Neuronal stem cell (in vitro differentiated cells): Measurements from ENCODE around the gene MACROD2.
"Not testable (repeated sequence)": the region's sequence is repeated elsewhere in the genome, so short reads cannot be mapped to it uniquely, and the experiment has no call there.

Source experiments
- DNase-seq: peaks from one replicate; pipeline ENCODE4 v3.0.0-alpha.2; 2013; ENCODE audit warnings: low spot score
- H2AFZ ChIP-seq: one replicate; pipeline ENCODE4 v1.6.1; 2013; ENCODE audit warnings: mild to moderate bottlenecking, low read length, inconsistent platforms
- H2AK5ac ChIP-seq: 2 replicates; pipeline ENCODE4 v1.6.1; 2013; ENCODE audit warnings: low read depth, mild to moderate bottlenecking, inconsistent platforms, low read length, moderate library complexity, mixed read lengths
- H2BK120ac ChIP-seq: 2 replicates; pipeline ENCODE4 v1.6.1; 2013; ENCODE audit warnings: low read depth, mild to moderate bottlenecking, inconsistent platforms, low read length, moderate library complexity, mixed read lengths
- H2BK12ac ChIP-seq: one replicate; pipeline ENCODE4 v1.6.1; 2013; ENCODE audit warnings: low read length, inconsistent platforms
- H2BK15ac ChIP-seq: 2 replicates; pipeline ENCODE4 v1.6.1; 2013; ENCODE audit warnings: mild to moderate bottlenecking, low read length, inconsistent platforms, mixed read lengths
- H2BK5ac ChIP-seq: one replicate; pipeline ENCODE4 v1.6.1; 2013; ENCODE audit warnings: inconsistent platforms, mild to moderate bottlenecking, low read length, moderate library complexity
- H3K14ac ChIP-seq: one replicate; pipeline ENCODE4 v1.6.1; 2013; ENCODE audit warnings: low read length, inconsistent platforms
- H3K18ac ChIP-seq: 2 replicates; pipeline ENCODE4 v1.6.1; 2013; ENCODE audit warnings: low read length, inconsistent platforms
- H3K23ac ChIP-seq: 2 replicates; pipeline ENCODE4 v1.6.1; 2013; ENCODE audit warnings: low read depth, mild to moderate bottlenecking, mixed read lengths, low read length, inconsistent platforms; ENCODE audit not compliant: poor library complexity
- H3K27ac ChIP-seq: replicated peaks from 3 replicates; pipeline ENCODE4 v1.5.1; 2013; ENCODE audit warnings: low read length, inconsistent platforms
- H3K27me3 ChIP-seq, 3 experiments: 2 replicates each; pipeline ENCODE4 v1.6.1; 2013; ENCODE audit warnings: low read length in 3 of 3, mild to moderate bottlenecking in 2 of 3, inconsistent platforms in 1 of 3, low read depth in 1 of 3, mixed read lengths in 1 of 3, moderate library complexity in 1 of 3; ENCODE audit not compliant: control insufficient read depth in 3 of 3, insufficient read depth in 3 of 3
- H3K36me3 ChIP-seq, 2 donors: replicated peaks in 1 of 2; 2 replicates each; pipeline ENCODE4 v1.6.1; 2013; ENCODE audit warnings: low read length in 2 of 2; ENCODE audit not compliant: control insufficient read depth in 2 of 2, insufficient read depth in 2 of 2
- H3K4ac ChIP-seq: 2 replicates; pipeline ENCODE4 v1.6.1; 2013; ENCODE audit warnings: inconsistent platforms, mild to moderate bottlenecking, low read length, moderate library complexity
- H3K4me1 ChIP-seq, 2 donors: 1 replicate in 1 of 2; 2 replicates in 1 of 2; pipeline ENCODE4 v1.6.1; 2013; ENCODE audit warnings: low read length in 2 of 2, low read depth in 1 of 2; ENCODE audit not compliant: control insufficient read depth in 2 of 2, insufficient read depth in 1 of 2
- H3K4me2 ChIP-seq: one replicate; pipeline ENCODE4 v1.6.1; 2013; ENCODE audit warnings: mild to moderate bottlenecking, low read length, inconsistent platforms; ENCODE audit not compliant: insufficient read depth, poor library complexity, severe bottlenecking
- H3K4me3 ChIP-seq, 2 donors: 2 replicates each; pipeline ENCODE4 v1.5.1; 2013; ENCODE audit warnings: low read length in 2 of 2, mild to moderate bottlenecking in 2 of 2, inconsistent platforms in 1 of 2, moderate library complexity in 1 of 2
- H3K79me1 ChIP-seq: one replicate; pipeline ENCODE4 v1.6.1; 2013; ENCODE audit warnings: low read depth, mild to moderate bottlenecking, inconsistent platforms, low read length, moderate library complexity
- H3K9ac ChIP-seq: one replicate; pipeline ENCODE4 v1.6.1; 2013; ENCODE audit warnings: mild to moderate bottlenecking, low read depth, low read length, inconsistent platforms; ENCODE audit not compliant: poor library complexity
- H3K9me3 ChIP-seq, 2 donors: replicated peaks in 1 of 2; 2 replicates each; pipeline versions ENCODE3 to v1.6.1; 2013; ENCODE audit warnings: low read length in 2 of 2, mild to moderate bottlenecking in 2 of 2, inconsistent platforms in 1 of 2, low read depth in 1 of 2, mixed read lengths in 1 of 2, moderate library complexity in 1 of 2; ENCODE audit not compliant: control insufficient read depth in 2 of 2, insufficient read depth in 1 of 2
- H4K8ac ChIP-seq: one replicate; pipeline ENCODE4 v1.6.1; 2013; ENCODE audit warnings: low read depth, mild to moderate bottlenecking, inconsistent platforms, low read length, moderate library complexity
- H4K91ac ChIP-seq: one replicate; pipeline ENCODE4 v1.6.1; 2013; ENCODE audit warnings: low read length, low read depth, mild to moderate bottlenecking, inconsistent platforms; ENCODE audit not compliant: poor library complexity
- WGBS, 2 donors: extraction: QIAGEN DNeasy Blood & Tissue Kit; methylation state at CpG; one replicate each; pipeline ENCODE4 v1.1.7; 2013; ENCODE audit warnings: missing lambda C conversion rate in 2 of 2, mixed read lengths in 1 of 2; ENCODE audit not compliant: insufficient read length in 2 of 2, insufficient replicate concordance in 1 of 2; ENCODE audit errors: extremely low coverage in 2 of 2; 5-methylcytosine and 5-hydroxymethylcytosine counted together

Gene MACROD2

DNA sequence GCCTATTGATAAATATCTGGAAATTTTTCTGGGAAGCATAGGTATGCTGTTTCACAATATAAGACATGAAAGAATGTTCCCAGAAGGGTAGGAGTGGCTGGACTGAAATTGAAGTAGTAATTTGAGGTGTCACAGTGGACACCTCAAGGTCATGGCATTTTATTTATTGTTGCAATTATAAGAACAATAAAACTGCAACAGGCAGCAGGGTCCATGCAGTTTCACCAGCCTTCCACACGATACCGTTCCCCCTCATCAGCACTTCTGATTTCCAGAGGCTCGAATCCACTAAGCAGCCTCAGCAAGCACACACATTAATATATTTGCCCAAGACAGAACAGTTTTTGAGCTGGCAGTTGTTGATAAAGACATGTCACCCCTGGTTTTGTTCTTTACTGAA lies 1540.5 kb downstream of the MACROD2 start:
- Histone ChIP-seq H4K91ac (no peak overlapping the region), H2AFZ (no peak overlapping the region), H3K14ac (no peak overlapping the region), H3K18ac (no peak overlapping the region), H2BK12ac (no peak overlapping the region), H3K23ac (no peak overlapping the region), H3K79me1 (no peaks in the 10 kb centered on the region), H3K36me3 (no peaks in the 10 kb centered on the region), H3K9me3 (peaks cover 0 to 6% of the 10 kb centered on the region in 2 donors), H3K9ac (no peak overlapping the region), H3K4me3 (no peak overlapping the region), H2AK5ac (no peak overlapping the region), H3K4me1 (peaks cover 0 to 1% of the 10 kb centered on the region in 2 donors), H3K4ac (no peak overlapping the region), H2BK5ac (no peak overlapping the region), H3K4me2 (no peak overlapping the region), H3K27me3 (no peaks in the 10 kb centered on the region), H2BK15ac (no peak overlapping the region), H4K8ac (no peak overlapping the region), H2BK120ac (no peak overlapping the region), H3K27ac (no peak overlapping the region)
- no CpG with 5 or more reads among the region's 3 CpGs for WGBS, 2 donors
- DNase-seq = no peak

- not testable (repeated sequence) for H3K79me1 ChIP-seq, H3K27ac ChIP-seq, H4K8ac ChIP-seq, H3K27me3 ChIP-seq, H4K91ac ChIP-seq, H2BK120ac ChIP-seq, H2AK5ac ChIP-seq, H2BK15ac ChIP-seq, H3K4me3 ChIP-seq, H3K36me3 ChIP-seq, H3K9me3 ChIP-seq, H2AFZ ChIP-seq, H3K4me1 ChIP-seq, H3K4ac ChIP-seq, H3K14ac ChIP-seq, DNase-seq, H3K18ac ChIP-seq, H3K23ac ChIP-seq, H3K9ac ChIP-seq, H2BK5ac ChIP-seq, H3K4me2 ChIP-seq, H2BK12ac ChIP-seq
- no CpG with 5 or more reads among the region's 1 CpG for WGBS, 2 donors
Measured at GRCh38 chr20:15537200-15537599, 1541.9 kb downstream of the MACROD2 start.

DNA sequence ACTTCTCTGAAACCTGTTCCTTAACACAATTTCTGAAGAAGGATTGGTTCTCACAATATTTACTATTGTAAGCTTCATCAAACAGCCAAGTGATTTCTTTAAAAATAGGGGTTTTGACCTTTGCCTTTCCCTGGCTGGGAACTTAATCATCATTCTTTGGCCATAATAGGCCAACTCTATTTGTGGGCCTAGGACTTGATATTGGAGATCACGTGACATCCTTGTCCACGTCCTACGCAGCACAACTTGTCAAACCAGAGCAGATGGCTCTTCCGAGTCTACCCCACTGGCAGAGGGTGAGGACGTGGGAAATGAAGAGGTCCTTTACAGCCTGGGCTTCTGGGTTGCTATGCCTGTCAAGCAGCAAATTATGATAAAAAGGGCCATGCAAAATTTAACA lies 1547.3 kb downstream of the MACROD2 start:
- no peak overlapping the region for H2AK5ac ChIP-seq

GRCh38 chr20:15544742-15545141 lies 1549.4 kb downstream of the MACROD2 start:
- H2BK12ac ChIP-seq = no peak overlapping the region
- H3K79me1 ChIP-seq = no peaks in the 10 kb centered on the region

More for the DNA sequence above, 1547.3 kb downstream of the MACROD2 start:
- Histone ChIP-seq H3K23ac (no peak overlapping the region), H2BK5ac (no peak overlapping the region), H3K14ac (no peak overlapping the region), H2AFZ (no peak overlapping the region), H4K8ac (no peak overlapping the region), H3K9me3 (peaks cover 0 to 9% of the 10 kb centered on the region in 2 donors), H3K4me1 (peaks cover 0 to 2% of the 10 kb centered on the region in 2 donors), H3K27me3 (no peaks in the 10 kb centered on the region), H3K4ac (no peak overlapping the region), H3K4me3 (no peak overlapping the region), H3K79me1 (no peaks in the 10 kb centered on the region), H4K91ac (no peak overlapping the region), H3K9ac (no peak overlapping the region), H2BK15ac (no peak overlapping the region), H2BK120ac (no peak overlapping the region), H3K27ac (no peak overlapping the region), H2BK12ac (no peak overlapping the region), H3K18ac (no peak overlapping the region), H3K36me3 (no peaks in the 10 kb centered on the region), H3K4me2 (no peak overlapping the region)
- WGBS, 2 donors = no CpG with 5 or more reads among the region's 5 CpGs
- DNase-seq = no peak

More at GRCh38 chr20:15544742-15545141, 1549.4 kb downstream of the MACROD2 start:
- Histone ChIP-seq H3K27ac (no peak overlapping the region), H3K18ac (no peak overlapping the region), H3K27me3 (no peaks in the 10 kb centered on the region), H3K4me2 (no peak overlapping the region), H3K9me3 (peaks cover 2 to 9% of the 10 kb centered on the region in 2 donors), H3K23ac (no peak overlapping the region), H3K4me1 (peaks cover 0 to 2% of the 10 kb centered on the region in 2 donors), H3K14ac (no peak overlapping the region), H2AFZ (peak overlapping the region; percentile 47), H4K8ac (no peak overlapping the region), H3K36me3 (no peaks in the 10 kb centered on the region), H3K4me3 (no peak overlapping the region), H2BK120ac (no peak overlapping the region), H2BK5ac (no peak overlapping the region), H3K4ac (no peak overlapping the region), H2BK15ac (no peak overlapping the region), H3K9ac (no peak overlapping the region), H4K91ac (no peak overlapping the region), H2AK5ac (no peak overlapping the region)
- no peak for DNase-seq
- no CpG with 5 or more reads among the region's 2 CpGs for WGBS, 2 donors
